Fibroblast of lung (primary cell): ENCODE data around the gene YES1. TPM values are rescaled to one million over a fixed set of nuclear protein-coding genes. Genes with fewer than 3 reads are reported as not detected.

Source experiments
- DNase-seq, 2 donors: peaks; one replicate each; pipeline versions ENCODE4 v3.0.0 to v3.0.0-alpha.2; 2010; ENCODE audit warnings: low read depth in 2 of 2
- H2AFZ ChIP-seq: 2 replicates; pipeline ENCODE4 v1.5.1; 2012; ENCODE audit warnings: low read length, control low read depth, inconsistent platforms
- H3K27ac ChIP-seq: 2 replicates; pipeline ENCODE4 v1.5.1; 2011; ENCODE audit warnings: low read length, control low read depth; ENCODE audit not compliant: insufficient read depth
- H3K27me3 ChIP-seq: 2 replicates; pipeline ENCODE4 v1.5.1; 2011; ENCODE audit warnings: mild to moderate bottlenecking, low read length; ENCODE audit not compliant: control insufficient read depth, insufficient read depth
- H3K36me3 ChIP-seq: 2 replicates; pipeline ENCODE4 v1.5.1; 2011; ENCODE audit warnings: low read length; ENCODE audit not compliant: control insufficient read depth, insufficient read depth
- H3K4me1 ChIP-seq: 2 replicates; pipeline ENCODE4 v1.5.1; 2011; ENCODE audit warnings: low read length; ENCODE audit not compliant: control insufficient read depth, insufficient read depth; ENCODE audit errors: extremely low read depth
- H3K4me2 ChIP-seq: 2 replicates; pipeline ENCODE4 v1.5.1; 2011; ENCODE audit warnings: low read length, control low read depth; ENCODE audit not compliant: insufficient read depth; ENCODE audit errors: extremely low read depth
- H3K4me3 ChIP-seq, 4 experiments: fragments of 200-600 bp in 1 of 4; sonication (generic) in 1 of 4; replicated peaks in 1 of 4; 2 replicates each; pipeline ENCODE4 v1.5.1; 2011 to 2016; ENCODE audit warnings: low read length in 4 of 4, low read depth in 3 of 4, mild to moderate bottlenecking in 3 of 4, control low read depth in 2 of 4, inconsistent platforms in 1 of 4, mixed read lengths in 1 of 4; ENCODE audit not compliant: insufficient read depth in 1 of 4; ENCODE audit errors: control extremely low read depth in 1 of 4
- H3K79me2 ChIP-seq: 2 replicates; pipeline ENCODE4 v1.5.1; 2012; ENCODE audit warnings: mild to moderate bottlenecking, low read length, inconsistent platforms; ENCODE audit not compliant: control insufficient read depth, insufficient read depth
- H3K9ac ChIP-seq: 2 replicates; pipeline ENCODE4 v1.5.1; 2011; ENCODE audit warnings: mild to moderate bottlenecking, low read length, control low read depth; ENCODE audit not compliant: insufficient read depth
- H3K9me3 ChIP-seq: 2 replicates; pipeline ENCODE4 v1.5.1; 2012; ENCODE audit warnings: low read depth, low read length; ENCODE audit not compliant: control insufficient read depth, insufficient read depth
- H4K20me1 ChIP-seq: 2 replicates; pipeline ENCODE4 v1.5.1; 2011; ENCODE audit warnings: low read length; ENCODE audit not compliant: control insufficient read depth, insufficient read depth; ENCODE audit errors: extremely low read depth
- CTCF ChIP-seq, 2 donors: IDR thresholded peaks in 1 of 2; conservative IDR thresholded peaks in 1 of 2; 1 replicate in 1 of 2; 2 replicates in 1 of 2; pipeline ENCODE4 v1.5.1; 2011 to 2012; ENCODE audit warnings: low read length in 2 of 2, control low read depth in 1 of 2, inconsistent platforms in 1 of 2, low read depth in 1 of 2, mild to moderate bottlenecking in 1 of 2
- EZH2 ChIP-seq: IDR thresholded peaks from 2 replicates; pipeline ENCODE4 v1.5.1; 2012; ENCODE audit warnings: low read length, control low read depth, mild to moderate bottlenecking; ENCODE audit errors: missing control alignments
- polyA plus RNA-seq, 2 donors: library from polyadenylated mRNA; depleted of rRNA in 1 of 2; stranded (reverse) in 1 of 2; unstranded in 1 of 2; fragments of >200 nt; gene quantifications; 2 replicates each; pipeline ENCODE4 v1.2.1, GENCODE V29; 2011 to 2012; ENCODE audit warnings: missing spikeins in 1 of 2
- total RNA-seq: library from RNA; depleted of rRNA; stranded (reverse); fragments of >200 nt; gene quantifications from 2 replicates; pipeline ENCODE4 v1.2.1, GENCODE V29; 2014

YES1 gene
- total and polyA plus RNA-seq, 2 donors (not counting 1 experiment from before 2014, with no cell fraction given), result 26.6 to 49.5 TPM

DNA sequence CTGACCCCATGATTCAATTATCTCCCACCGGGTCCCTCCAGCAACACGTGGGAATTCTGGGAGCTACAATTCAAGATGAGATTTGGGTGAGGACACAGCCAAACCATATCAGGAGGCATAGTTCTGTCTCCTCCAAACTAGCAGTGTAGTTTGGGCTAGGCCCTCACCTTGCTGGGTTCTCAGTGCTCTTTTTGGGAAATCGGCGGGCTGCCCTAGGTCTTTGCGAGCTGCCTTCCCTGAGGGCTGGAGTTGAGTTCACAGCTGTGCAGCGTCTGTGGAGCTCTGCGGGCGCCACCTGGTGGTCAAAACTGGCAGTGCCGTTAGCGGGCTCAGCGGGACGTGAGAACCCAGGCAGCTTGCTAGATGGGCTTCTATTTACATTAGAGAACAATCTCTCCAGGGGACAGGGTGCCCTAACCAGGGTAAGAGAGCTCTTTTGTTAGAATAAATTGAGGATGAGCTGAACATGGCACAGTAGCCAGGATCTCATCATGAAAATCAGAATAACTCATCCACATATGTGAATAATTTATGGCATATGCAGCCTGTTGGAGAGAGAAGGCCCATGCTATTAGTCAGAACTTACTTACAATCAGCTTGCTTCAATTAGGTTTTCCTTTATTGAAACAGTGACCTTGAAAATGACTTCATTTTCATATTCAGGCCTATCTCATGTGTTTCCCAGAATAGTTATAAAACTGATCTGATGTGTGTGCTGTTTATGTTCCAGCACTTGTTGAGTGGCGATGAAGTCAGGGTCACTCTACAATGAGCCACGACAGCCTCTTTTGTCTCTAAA, 27.4 kb upstream of the YES1 start:
- peaks cover 5% of the 10 kb centered on the region for H3K4me1 ChIP-seq
- H3K9ac ChIP-seq, result no peak overlapping the region
- no peaks in the 10 kb centered on the region for H3K27me3 ChIP-seq
- no peak for TF ChIP-seq EZH2
- TF ChIP-seq CTCF (conservative IDR thresholded peaks at IDR 0.05 in 1 of 2, IDR thresholded peaks at IDR 0.05 in 1 of 2; ENCODE audit: low read depth in 1 of 2, low read length in 2 of 2), result peak; percentile 97 to 99
- DNase-seq, result peak; percentile 65 to 74
- H3K36me3 ChIP-seq, result no peaks in the 10 kb centered on the region
- H2AFZ ChIP-seq, result peak overlapping the region; percentile 89
- peak overlapping the region; percentile 56 for H3K27ac ChIP-seq
- H3K79me2 ChIP-seq, result no peaks in the 10 kb centered on the region
- no peaks in the 10 kb centered on the region for H4K20me1 ChIP-seq
- no peak overlapping the region for H3K4me3 ChIP-seq
- peak overlapping the region; percentile 64 for H3K4me2 ChIP-seq
- no peaks in the 10 kb centered on the region for H3K9me3 ChIP-seq

DNA sequence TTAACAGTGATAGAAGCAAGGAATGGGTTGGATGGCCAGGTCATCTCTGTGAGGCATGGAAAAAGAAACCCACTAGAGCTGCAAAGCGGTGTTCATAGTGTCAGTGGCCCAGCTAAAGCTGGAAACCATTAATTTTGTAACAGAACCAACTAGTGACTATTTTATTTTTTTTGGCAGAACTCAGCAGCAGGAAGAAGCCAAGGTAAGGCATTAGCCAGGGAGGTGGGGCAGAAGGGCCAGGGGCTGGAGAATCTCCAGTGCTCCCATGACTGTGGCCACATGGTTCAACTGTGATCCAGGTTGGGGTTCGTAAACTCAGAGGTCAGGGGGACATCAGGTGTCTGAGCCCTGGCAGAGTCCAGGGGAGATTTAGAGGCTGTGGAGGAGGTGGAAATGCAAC, 25.9 kb upstream of the YES1 start:
- H3K9ac ChIP-seq, result no peak overlapping the region
- H3K36me3 ChIP-seq, result no peaks in the 10 kb centered on the region
- H3K27ac ChIP-seq, result no peak overlapping the region
- TF ChIP-seq EZH2 (no peak), CTCF (conservative IDR thresholded peaks at IDR 0.05 in 1 of 2, IDR thresholded peaks at IDR 0.05 in 1 of 2; ENCODE audit: low read depth in 1 of 2, low read length in 2 of 2) (no peak)
- peaks cover 5% of the 10 kb centered on the region for H3K4me1 ChIP-seq
- H2AFZ ChIP-seq, result no peak overlapping the region
- no peak overlapping the region for H3K4me2 ChIP-seq
- H3K4me3 ChIP-seq, result no peak overlapping the region
- DNase-seq, result peak in 1 of 2 donors; percentile 33
- no peaks in the 10 kb centered on the region for H4K20me1 ChIP-seq
- H3K27me3 ChIP-seq, result no peaks in the 10 kb centered on the region
- H3K9me3 ChIP-seq, result no peaks in the 10 kb centered on the region
- no peaks in the 10 kb centered on the region for H3K79me2 ChIP-seq

DNA sequence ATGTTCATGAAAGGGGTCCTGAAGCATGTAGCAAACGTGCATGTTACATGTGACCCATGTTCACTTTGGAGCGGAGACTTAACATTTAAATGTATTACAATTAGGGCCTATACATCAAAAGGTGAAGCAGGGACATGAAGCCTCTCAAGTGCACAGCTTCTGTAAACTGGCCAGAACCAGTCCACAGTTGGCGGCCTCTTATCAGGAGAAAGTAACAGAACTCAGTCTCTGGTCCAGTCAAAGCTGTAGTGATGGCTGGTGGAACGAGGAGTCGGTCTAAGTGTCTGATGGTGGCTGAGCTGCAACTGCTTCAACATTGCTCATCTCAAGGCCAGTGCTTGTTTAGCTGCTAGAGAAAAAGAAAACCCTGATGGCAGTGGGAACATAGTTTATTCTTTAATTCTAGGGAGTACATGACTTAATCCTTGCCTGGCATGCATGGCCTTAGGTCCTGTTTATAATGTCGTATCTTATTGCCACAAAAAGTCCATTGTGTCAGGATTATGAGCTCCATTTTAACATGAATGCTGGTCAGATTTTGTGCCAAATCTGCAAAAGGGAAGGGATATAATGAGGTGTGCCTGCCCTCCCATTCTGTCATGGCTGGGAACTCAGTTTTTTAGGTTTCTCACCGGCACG, 22.2 kb upstream of the YES1 start:
- no peak overlapping the region for H3K4me2 ChIP-seq
- H3K9ac ChIP-seq, result no peak overlapping the region
- no peak overlapping the region for H2AFZ ChIP-seq
- no peaks in the 10 kb centered on the region for H3K36me3 ChIP-seq
- H3K27ac ChIP-seq, result no peak overlapping the region
- no peaks in the 10 kb centered on the region for H3K79me2 ChIP-seq
- H4K20me1 ChIP-seq, result no peaks in the 10 kb centered on the region
- peaks cover 3% of the 10 kb centered on the region for H3K4me1 ChIP-seq
- no peaks in the 10 kb centered on the region for H3K9me3 ChIP-seq
- no peak for DNase-seq
- no peaks in the 10 kb centered on the region for H3K27me3 ChIP-seq
- TF ChIP-seq EZH2 (no peak), CTCF (conservative IDR thresholded peaks at IDR 0.05 in 1 of 2, IDR thresholded peaks at IDR 0.05 in 1 of 2; ENCODE audit: low read depth in 1 of 2, low read length in 2 of 2) (no peak)
- no peak overlapping the region for H3K4me3 ChIP-seq
